Measurements from ENCODE around the gene FGD3.

The FGD3 gene

DNA sequence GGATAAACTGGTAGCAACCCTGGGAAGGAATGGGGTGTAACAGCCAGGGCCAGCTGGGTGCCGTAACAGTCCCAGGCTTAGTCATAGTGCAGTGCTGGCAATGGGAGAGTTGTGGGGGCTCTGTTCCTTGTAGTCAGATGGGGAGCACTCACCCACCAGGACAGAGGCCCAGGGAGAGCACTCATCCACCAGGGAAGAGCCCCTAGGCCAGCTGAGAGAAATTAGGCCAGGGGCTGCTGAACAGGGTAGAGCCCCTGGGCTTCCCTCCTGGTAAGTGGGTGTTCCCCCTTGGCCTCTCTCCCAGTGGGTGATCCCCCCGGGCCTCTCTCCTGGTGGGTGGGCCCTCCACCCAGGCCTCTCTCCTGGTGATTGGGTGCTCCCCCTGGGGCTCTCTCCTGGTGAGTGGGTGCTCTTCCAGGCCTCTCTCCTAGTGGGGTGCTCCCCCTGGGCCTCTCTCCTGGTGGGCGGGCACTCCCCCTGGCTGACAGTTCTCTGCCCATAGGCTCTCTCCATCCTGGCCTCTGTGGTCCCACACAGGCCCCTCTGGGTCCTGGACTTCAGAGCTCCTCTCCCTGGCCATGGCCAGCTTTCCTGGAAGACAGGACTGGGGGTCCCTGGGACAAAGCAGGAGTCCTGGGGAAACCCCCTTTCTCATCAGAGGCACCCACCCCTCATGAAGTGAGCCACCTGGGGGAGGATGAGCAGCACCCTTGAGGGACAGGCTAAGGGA lies 13.4 kb downstream of the FGD3 start:
- DNase-seq = no peak

DNA sequence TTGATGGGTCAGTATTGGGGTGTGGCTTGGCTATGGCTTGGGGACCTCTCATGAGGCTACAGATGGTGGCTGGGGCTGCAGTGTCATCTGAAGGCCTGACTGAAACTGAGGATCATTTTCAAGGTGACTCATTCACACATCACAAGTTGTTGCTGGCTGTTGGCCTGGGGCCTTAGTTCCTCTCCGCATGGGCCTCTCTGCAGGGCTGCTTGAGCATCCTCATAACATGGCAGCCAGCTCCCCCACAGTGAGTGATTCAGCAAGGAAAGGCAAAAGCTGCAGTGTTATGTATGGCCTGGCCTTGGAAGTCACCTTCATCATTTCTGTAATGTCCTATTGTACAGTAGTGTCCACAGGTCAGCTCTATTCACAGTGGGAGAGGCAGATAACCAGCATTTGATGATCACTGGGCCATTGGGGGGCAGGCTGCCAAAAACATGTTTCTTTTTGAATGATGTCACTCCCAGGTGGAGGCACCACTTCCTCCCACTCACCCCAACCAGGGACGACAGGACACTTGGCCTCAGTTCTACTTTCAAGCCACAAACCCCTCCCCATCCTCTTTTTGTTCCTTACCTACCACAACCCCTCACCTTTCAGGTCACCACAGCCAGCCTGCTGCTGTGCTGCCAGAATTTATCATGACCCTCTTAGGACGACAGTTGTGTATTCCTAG lies 14.4 kb downstream of the FGD3 start:
- DNase-seq = no peak

DNA sequence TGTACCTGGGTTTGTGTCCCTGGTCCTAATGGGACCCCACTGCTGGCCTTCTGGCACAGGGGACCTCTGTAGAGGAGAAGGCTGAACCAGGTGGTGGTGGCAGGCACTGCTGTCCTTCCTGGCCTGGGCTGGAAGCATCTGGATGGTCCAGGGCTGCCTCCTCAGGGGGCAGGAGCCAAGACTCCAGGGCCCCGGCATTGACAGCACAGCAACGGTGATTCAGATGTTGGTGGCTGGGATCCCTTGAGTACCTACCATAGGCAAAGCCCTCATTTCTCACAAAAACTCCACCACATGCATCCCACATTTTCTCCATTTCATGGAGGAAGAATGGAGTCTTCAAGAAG lies 15.0 kb downstream of the FGD3 start:
- no peak for DNase-seq

DNA sequence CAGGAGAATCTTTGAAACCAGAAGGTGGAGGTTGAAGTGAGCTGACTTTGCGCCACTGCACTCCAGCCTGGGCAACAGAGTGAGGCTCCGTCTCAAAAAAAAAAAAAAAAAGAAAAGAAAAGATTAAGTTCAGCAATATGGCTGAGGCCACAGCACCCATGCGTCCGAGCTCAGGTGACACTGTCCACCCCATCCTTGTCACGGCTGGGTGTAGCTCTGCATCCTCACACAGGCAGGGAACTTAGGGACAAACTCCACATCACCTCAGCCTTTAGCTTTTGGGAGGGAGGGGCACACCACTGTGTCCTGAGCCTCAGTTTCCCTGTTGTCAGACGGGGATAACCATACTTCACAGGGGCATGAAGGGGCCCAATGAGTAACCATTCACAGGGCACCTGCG lies 15.5 kb downstream of the FGD3 start:
- DNase-seq = no peak

DNA sequence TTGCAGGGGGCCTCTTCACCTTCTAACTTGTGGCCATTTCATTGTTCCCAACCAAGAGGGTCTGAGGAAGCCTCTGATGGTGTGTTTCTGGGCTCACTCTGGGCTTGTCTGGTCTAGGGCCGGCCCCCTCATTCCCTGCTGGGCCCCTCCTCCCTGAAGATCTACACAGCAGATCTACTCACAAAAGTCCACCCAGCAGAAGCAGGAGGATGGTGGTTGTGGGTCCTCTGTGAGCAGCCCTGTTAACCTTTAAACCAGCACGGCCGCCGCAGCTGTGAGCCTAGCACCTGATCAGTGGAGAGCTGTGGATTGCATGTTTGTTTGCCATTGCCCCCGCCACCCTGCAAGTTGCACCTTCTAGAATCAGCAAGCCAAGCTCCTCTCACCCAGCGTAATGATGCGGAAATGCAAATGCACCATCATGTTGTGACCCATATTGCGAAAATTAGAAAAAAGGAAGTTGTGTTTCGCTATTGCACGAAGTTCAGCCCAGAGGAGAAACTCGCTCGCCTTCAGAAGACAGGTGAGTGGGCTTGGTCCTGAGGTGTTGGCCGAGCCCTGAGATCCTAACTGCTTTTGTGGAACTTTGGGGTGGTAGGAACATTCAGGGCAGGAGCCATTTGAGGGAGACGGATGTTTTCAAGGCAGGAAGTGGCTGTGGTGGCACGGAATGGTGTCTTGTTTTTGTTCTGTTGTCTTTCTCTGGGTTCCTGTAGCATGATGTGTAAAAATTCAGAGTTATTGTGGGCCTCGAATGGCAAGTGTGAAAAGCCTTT lies 16.7 kb downstream of the FGD3 start:
- DNase-seq = no peak

DNA sequence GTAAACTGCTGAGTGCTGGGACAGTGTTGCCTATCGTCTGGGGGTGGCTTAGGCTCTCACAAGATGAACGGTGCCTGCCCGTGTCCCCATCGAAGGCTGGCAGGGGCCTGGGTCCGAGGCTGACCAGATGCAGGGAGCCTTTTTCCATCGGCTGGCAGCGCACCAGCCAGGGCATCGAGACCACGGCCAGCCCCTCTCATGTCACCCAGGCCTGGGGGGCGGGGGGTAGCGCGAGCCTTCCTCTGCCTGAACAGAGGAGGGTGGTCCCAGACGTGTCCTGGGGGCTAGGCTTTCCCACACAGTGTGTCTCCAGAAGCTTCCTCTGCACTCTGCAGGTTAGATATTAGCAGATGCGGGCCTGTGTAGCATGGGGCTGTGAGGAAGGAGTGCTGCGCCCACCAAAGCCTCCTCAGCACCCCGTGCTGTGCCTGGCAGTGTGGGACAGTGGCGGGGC lies 17.3 kb downstream of the FGD3 start:
- DNase-seq = no peak

DNA sequence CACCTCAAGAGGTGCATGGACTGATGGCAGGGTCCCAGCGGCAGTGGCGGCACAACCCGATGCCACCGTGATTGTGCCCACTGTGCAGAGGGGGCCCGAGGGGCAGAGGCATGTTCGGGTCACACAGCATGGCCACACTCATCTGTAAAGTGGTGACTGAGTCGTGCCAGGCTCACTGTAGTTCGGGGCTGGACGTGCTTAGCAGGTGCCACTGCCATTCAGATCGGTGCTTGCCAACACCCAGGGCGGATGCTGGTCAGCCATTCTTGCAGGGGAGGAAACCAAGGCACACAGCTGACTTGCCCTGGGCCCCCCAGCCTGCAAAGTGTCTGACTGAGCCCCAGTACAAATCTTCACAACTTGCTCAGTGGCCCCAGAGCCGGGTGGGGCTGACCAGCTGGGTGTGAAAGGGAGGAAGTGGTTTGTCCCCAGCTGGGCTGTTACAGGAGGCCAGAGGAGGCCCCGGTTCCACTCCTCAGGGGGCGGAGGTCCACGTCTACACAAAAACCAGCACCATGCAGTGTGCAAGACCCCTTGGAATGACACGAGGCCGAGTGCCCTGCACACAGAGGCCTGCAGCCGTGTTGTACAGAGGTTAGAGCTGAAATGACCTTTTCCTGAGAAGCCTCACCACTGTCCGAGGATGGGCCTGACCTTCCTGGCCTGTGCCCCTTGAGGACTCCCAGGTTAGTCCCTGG lies 17.9 kb downstream of the FGD3 start:
- no peak for DNase-seq

DNA sequence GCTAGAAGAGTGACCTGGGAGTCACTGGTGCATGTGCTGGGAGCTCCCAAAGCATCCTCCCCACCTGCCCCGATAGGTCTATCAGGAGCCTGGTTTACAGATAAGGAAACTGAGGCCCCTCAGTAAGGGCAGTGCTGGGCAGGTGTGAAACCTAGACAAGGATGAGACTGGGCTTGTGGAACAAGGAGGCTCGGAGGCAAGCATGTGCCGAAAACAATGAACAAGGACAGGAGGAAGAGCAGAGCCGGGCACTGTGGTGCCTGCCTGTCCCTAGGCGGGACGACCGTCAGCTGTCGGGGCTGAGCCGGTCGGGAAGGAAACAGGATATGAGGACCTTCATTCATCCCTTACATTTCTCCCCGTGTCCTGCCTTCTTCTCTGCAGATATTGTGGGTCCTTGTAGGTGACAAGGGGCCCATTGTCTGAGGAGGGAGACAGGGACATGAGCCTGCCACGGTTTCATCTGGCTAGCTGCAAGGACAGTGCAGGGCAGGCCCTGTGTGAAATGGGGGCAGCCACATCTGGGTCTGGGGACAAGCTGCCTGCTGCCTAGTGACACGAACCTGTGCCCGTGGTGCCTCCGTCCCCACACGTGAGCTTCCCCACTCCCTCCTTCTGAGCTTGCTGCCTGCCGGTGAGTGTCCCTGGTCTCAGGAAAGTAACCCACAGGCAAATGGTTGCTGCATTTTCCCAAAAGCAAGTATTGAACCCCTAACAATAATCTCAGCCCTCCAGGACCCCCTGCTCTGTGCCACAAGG lies 18.6 kb downstream of the FGD3 start:
- no peak for DNase-seq

DNA sequence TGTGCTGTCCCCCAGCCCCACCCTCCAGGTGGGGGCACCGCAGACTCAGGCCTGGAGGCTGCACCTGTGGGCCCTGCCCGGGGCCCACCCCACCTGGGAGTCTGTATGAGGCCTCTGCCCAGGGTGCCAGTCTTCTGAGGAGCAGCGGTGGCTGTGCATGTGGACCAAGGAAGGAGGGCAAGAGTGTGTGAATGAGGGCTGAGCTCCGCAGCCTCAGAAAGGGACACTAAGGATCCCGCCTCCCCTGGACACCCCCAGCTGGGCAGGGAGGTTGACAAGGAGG lies 19.1 kb downstream of the FGD3 start:
- no peak for DNase-seq

DNA sequence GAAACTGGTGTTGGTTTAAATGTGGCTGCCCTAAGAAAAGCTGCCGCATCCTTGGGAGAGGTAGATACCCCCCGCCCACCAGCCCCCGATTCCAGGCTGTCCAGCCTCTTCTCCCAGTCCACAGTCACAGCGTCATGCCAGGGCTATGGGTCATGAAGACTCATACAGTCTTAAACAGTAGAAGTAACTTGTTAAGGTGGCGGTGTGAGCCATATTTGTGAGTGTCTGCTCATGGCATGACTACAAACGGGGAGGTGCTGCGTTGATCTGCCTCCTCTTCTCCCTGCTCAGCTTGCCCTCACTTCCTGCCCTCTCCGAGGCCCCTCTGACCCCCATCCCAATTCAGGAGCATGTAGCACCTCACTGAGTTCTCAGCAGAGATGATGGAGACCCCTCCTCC lies 20.8 kb downstream of the FGD3 start:
- DNase-seq = no peak

DNA sequence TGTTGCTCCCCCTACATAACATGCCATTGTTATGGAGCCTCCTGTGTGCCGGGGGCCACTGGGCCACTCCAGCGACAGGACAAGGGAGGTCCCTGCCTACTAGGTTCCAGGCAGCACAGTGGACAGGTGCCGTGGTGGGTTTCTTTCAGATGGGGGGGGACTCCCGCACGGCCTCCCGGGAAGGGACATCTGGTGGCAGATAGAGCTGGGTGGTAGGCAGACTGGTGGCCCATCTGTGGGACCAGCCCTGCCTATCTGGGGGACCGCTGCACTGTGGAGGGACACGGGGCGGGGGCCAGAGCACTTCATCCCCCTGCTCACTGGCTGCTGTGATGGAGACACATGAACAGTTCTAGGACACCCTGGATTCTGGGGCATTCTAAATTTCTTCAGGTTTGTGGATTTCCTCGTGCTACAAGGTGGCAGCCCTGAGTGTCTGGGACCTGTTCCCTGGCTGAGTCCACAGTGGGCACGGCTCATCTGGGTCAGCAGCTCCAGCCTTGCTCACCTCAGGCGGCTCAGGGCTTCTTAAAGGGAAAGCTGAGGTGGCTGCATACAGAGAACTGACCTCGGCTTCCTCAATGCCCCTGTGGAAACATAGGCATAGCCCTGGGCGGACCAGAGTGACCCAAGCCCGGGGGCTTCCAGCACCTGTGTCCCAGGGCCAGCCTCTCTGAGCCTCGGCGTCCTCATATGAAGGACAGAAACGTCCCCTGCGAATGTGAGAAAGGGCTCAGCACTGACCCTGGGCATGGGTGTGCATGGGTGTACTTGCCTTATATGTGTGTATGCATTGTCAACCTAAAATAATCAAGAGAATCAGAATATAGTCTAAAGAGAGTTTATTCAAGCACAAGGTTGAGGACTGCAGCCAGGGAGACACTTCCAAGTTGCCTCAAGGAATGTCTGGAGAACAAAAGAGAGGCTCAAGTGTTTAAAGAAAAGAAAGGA lies 22.5 kb downstream of the FGD3 start:
- no peak for DNase-seq

DNA sequence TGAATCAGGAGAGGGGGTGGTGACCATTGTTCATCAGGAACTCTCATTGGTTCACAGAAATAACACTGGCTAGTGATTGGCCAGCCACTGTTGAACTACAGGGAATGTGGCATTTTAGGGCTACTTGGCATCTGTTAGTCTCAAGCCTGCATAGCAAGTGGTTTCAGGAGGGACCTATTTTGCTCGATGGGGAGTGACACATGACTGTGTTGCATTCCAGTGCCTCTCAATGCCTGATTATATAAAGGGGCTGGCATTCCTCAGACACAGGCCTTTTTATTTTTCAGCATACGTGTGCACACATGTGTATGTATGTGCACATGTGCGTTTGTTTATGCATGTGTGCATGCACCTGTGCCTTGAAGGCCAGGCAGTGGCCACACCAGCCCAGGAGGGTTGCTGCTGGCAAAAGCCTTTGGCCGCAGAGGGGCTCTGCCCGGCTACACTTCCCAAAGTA lies 23.2 kb downstream of the FGD3 start:
- DNase-seq = no peak

DNA sequence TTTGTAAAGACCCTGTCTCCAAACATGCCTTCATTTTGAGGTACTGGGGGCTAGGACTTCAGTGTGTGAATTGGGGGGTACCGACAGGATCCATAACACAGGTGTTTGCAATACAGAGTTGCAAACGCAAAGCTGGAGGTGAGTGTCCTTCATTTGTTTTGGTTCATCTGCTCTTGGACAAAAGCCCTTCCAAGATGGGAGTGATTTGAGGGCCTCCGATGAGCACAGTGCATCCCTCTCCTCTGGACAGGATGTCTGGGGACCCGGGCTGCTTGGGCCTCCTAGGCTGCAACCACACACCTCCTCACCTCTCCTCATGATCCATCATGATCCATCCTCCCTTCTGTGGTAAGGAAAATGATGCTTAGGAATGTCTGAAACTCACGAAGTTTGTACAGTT lies 23.8 kb downstream of the FGD3 start:
- no peak for DNase-seq

DNA sequence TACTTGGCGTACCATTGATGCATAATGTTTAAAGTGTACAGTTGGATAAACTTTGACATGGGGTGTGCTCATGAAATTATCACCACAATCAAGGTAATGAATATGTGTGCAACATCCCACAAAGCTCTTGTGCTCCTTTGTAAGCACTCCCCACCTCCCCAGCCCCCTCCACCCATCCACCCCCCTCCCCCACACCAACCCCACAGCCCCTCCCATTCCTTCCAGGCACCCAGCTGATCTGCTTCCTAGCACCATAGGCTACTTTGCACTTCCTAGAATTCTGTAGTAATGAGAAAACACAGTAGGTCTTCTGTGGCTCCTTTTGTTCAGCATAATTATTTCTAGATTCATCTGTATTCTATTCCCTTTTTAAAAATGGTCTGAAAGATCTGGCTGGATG lies 24.5 kb downstream of the FGD3 start:
- no peak for DNase-seq

DNA sequence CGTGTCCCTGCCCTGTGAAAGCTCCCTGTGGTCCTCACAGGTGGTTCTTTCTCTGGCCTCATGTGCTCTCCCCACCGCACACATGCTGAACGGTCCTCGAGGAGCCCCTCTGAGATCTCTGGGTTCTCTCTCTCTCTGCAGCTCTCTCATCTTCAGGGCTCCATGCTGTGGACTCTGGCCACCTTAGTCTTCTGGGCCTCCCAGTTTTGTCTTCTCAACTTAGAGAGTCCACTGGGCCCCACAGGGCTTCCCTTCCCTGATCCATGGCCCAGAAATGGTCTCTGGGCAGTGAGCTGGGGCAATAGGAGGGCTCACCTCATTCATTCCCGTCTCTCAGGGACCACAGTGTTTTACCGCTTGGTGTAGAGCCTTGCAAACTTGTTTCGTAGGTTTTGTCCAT lies 26.4 kb downstream of the FGD3 start:
- DNase-seq = no peak

DNA sequence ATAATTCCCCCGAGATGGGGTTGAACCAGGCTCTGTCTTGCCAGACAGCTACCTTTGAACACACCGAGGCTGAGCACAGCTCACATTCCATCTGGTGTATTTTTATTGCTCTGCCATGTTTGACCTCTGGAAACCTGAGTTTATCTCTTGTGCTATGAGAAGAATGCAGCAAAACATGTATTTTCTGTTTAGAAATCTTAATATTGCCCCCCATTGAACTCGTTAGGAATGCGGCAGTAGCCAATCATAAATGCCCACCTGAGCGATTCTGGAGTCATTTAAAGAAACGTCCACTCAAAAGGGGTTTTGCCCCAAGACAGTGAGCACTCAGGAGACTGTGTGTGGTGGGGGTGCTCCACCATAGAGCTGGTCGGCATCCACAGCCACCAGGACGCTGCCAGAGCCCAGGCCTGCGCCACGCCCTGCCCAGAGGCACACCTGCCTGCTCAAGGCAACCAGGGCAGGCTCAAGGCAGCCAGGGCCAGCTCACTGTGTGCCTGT lies 26.9 kb downstream of the FGD3 start:
- DNase-seq = no peak

DNA sequence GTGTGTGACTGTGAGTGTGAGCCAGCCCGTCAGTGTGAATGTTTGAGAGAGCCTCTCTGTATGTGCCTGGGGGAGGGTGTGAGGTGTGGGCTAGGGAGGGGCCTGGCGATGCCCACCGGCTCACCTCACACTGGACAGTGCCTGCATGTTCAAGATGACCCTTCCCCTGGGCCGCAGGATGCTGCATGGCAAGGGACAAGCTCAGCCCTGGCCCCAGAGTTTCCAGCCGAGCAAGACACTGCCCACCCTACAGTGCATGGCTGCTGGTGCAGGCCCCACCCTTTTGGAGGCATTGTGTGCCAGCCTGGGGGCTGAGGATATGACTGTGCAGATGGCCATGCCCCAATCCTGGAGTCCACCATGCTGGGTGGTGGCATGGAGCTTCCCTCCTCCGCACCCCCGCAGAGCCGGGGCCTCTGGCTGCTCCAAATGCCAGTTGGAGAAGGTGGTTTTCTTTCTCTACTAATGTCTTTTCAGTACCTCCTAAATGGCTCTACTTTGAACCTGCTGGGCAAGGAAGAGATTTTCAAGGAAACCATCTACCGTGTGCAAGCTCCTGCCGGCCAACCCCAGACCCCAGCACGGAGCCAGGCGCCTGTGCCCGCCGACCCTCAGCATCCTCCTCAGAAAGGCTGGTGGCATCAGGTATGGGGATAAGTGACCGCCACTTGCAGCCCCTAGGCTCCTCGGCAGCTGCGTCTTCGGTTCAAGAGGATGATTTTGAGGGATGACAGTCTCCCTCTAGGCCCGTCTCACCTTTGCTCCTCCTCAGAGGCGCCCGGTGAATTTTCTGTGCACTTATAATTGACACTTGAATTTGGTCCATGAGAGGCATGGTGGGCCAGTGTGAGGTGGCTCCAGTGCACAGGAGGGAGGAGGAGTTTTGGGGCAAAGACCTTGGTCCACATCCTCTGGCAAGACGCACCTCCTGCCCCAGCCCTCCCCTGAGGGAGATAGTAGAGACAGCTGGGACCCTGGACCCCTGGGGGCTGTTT lies 27.7 kb downstream of the FGD3 start:
- DNase-seq = no peak

DNA sequence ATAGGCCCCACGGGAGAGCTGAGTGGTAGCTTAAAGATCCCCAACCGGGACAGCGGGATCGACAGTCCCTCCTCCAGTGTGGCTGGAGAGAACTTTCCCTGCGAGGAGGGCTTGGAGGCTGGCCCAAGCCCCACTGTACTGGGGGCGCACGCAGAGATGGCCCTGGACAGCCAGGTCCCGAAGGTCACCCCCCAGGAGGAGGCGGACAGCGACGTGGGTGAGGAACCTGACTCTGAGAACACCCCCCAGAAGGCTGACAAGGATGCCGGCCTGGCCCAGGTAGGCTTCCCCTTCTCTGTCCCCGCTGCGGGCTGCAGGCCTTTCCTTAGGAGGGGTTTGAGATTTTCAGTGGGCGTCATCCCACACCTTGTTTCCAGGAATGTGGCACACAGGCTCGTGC lies 29.1 kb downstream of the FGD3 start:
- DNase-seq = no peak

DNA sequence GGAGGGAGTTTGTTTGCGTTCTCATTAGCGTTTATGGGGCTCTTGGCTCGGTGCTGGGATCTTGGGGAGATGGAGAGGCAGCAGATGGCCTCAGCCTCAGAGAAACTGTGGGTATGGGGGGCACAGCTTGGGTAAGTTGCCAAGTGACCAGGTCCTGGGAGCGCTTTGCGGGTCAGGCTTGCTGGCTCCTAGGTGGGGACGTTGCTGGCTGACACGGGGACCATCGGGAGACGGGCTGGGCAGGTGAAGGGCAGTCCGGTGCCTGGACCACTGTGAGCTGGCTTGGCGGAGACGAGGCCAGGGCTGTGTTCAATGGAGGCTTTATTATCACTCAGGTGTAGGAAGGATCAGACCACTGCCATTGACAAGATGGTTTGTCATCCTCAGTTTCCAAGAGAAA lies 30.0 kb downstream of the FGD3 start:
- DNase-seq = no peak

DNA sequence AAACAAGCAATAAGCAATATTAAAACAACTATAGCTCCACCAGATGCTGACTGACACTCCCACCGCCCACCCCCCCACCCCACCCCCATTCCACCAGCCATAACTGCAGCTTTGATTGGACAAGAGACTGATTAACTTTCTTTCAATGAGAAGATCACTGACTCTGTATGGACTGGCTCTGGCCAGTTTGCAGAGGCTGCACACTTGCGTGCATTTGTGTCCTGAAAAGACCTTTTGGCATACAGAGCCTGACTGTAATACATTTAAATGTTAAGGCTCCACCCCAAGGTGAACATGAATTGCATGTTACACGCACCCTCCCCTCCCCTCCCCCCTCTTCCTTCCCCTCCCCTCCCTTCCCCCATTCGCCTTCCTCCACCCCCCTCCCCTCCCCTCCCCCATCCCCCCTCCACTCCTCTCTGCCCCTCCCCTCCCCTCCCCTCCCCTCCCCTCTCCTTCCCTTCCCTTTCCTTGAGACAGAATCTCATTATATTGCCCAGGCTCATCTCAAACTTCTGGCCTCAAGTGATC lies 31.1 kb downstream of the FGD3 start:
- no peak for DNase-seq
